PFSK-1 (cell line): ENCODE results near the gene TAC4.

Experiments
- FOXP2 ChIP-seq: optimal IDR thresholded peaks from 2 replicates; pipeline ENCODE3; 2011; ENCODE audit warnings: borderline replicate concordance, control low read depth, inconsistent platforms; ENCODE audit not compliant: insufficient read depth; ENCODE audit errors: extremely low read length, extremely low read depth
- POLR2AphosphoS5 ChIP-seq: IDR thresholded peaks from 2 replicates; pipeline ENCODE4 v1.6.1; 2012; ENCODE audit warnings: low read depth, mild to moderate bottlenecking, control low read depth, low read length, moderate library complexity
- SIN3A ChIP-seq: IDR thresholded peaks from 2 replicates; pipeline ENCODE4 v1.6.1; 2012; ENCODE audit warnings: mild to moderate bottlenecking, low read length, moderate library complexity, borderline replicate concordance; ENCODE audit not compliant: insufficient read depth
- TAF1 ChIP-seq: IDR thresholded peaks from 2 replicates; pipeline ENCODE4 v1.6.1; 2012; ENCODE audit warnings: low read length, control low read depth, borderline replicate concordance; ENCODE audit not compliant: insufficient read depth
- TF ChIP-seq, protein P1 (sequence below), 2 experiments: IDR thresholded peaks; 2 replicates each; pipeline versions ENCODE4 v1.6.1 to v1.8.0; 2011 to 2012; ENCODE audit warnings: low read depth in 2 of 2, low read length in 2 of 2, control low read depth in 1 of 2, inconsistent platforms in 1 of 2, mild to moderate bottlenecking in 1 of 2, moderate library complexity in 1 of 2; ENCODE audit not compliant: insufficient read depth in 1 of 2

Gene TAC4

DNA sequence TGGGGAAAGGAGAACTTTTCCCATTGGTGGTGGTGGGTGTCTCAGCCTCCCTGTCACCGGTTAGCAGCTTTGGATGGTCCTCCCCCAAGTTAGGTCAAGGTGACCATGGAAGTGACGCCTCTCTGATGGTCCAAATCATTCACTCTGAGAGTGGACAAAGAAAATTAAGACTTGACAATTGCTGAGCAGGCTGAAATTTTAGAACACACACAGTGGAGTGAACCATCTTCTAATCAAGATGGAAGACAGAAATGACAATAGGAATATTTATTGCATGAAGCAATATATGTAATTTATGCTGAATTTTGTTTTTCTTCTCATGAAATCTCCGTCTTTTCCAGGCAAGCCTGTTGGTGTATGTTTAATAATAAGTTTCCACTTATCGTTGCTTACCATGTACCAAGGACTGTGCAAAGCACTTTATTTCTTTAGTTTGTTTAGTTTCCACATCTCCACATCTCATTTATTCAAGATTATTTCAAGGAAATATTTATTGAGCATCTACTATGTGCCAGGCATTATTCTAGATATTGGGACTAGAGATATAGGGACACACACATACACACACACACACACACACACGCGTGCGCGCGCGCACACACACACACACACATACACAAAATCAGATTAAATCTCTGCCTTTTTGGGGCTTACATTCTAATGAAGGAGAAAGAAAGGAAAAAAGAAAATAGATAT is 44.0 kb upstream of the TAC4 start:
- TF ChIP-seq TAF1 (no peak), FOXP2 (no peak), SIN3A (no peak), POLR2AphosphoS5 (no peak)
- TF ChIP-seq, protein P1, sequence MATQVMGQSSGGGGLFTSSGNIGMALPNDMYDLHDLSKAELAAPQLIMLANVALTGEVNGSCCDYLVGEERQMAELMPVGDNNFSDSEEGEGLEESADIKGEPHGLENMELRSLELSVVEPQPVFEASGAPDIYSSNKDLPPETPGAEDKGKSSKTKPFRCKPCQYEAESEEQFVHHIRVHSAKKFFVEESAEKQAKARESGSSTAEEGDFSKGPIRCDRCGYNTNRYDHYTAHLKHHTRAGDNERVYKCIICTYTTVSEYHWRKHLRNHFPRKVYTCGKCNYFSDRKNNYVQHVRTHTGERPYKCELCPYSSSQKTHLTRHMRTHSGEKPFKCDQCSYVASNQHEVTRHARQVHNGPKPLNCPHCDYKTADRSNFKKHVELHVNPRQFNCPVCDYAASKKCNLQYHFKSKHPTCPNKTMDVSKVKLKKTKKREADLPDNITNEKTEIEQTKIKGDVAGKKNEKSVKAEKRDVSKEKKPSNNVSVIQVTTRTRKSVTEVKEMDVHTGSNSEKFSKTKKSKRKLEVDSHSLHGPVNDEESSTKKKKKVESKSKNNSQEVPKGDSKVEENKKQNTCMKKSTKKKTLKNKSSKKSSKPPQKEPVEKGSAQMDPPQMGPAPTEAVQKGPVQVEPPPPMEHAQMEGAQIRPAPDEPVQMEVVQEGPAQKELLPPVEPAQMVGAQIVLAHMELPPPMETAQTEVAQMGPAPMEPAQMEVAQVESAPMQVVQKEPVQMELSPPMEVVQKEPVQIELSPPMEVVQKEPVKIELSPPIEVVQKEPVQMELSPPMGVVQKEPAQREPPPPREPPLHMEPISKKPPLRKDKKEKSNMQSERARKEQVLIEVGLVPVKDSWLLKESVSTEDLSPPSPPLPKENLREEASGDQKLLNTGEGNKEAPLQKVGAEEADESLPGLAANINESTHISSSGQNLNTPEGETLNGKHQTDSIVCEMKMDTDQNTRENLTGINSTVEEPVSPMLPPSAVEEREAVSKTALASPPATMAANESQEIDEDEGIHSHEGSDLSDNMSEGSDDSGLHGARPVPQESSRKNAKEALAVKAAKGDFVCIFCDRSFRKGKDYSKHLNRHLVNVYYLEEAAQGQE (IDR thresholded peaks at IDR 0.05; ENCODE audit: insufficient read depth in 1 of 2, low read depth in 2 of 2, low read length in 2 of 2) = no peak

DNA sequence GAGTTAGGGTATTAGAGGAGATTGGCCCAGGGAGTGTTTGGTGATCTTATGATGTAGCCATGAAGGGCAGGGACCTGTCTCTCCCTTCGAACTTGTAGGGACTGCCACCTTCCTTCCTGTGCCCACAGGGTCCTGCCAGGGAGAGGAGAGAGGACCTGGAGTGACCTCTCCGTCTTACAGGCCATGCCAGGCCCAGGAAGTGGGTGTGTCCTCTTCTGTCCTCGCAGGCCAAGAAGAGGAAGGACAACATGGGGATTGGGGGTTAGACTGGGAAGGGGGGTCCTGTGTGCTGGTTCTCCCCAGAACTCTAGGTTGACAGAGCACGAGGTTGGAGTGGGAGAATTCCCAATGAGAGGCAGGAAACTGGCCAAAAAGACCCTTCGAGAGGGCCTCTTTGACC is 43.4 kb upstream of the TAC4 start:
- TF ChIP-seq, protein P1 (IDR thresholded peaks at IDR 0.05; ENCODE audit: insufficient read depth in 1 of 2, low read depth in 2 of 2, low read length in 2 of 2) = no peak
- no peak for TF ChIP-seq POLR2AphosphoS5

GRCh38 chr17:49890852-49891251 is 43.0 kb upstream of the TAC4 start:
- TF ChIP-seq SIN3A (no peak), TAF1 (no peak), POLR2AphosphoS5 (no peak), FOXP2 (no peak)
- TF ChIP-seq, protein P1 (IDR thresholded peaks at IDR 0.05; ENCODE audit: insufficient read depth in 1 of 2, low read depth in 2 of 2, low read length in 2 of 2) = no peak

- TF ChIP-seq FOXP2 (no peak), TAF1 (no peak), POLR2AphosphoS5 (no peak), SIN3A (no peak)
- TF ChIP-seq, protein P1 (IDR thresholded peaks at IDR 0.05; ENCODE audit: insufficient read depth in 1 of 2, low read depth in 2 of 2, low read length in 2 of 2) = no peak
These were observed 42.4 kb upstream of the TAC4 start for GRCh38 chr17:49890077-49890821.
